ENCODE results near the gene OSBP2.

DNA sequence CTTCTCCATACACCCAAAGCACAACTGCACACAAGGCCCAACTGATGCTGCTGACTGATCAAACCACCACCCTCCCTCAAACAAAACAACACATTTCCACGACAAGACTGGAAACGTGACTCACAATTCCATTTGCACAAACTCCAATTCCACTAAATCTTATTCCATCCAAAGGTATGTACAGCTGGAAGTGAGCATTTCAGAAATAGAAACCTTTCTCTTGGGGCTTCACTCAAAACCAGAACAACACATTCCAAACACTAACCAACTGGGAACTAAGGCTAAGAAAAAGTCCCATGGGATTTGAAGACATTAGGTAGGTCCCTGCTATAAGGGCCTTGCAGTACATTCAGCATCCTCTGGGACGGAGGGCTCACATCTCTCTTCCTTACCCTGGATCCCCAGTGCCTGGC, 254.3 kb downstream of the OSBP2 start:
- TF ChIP-seq, protein P1, sequence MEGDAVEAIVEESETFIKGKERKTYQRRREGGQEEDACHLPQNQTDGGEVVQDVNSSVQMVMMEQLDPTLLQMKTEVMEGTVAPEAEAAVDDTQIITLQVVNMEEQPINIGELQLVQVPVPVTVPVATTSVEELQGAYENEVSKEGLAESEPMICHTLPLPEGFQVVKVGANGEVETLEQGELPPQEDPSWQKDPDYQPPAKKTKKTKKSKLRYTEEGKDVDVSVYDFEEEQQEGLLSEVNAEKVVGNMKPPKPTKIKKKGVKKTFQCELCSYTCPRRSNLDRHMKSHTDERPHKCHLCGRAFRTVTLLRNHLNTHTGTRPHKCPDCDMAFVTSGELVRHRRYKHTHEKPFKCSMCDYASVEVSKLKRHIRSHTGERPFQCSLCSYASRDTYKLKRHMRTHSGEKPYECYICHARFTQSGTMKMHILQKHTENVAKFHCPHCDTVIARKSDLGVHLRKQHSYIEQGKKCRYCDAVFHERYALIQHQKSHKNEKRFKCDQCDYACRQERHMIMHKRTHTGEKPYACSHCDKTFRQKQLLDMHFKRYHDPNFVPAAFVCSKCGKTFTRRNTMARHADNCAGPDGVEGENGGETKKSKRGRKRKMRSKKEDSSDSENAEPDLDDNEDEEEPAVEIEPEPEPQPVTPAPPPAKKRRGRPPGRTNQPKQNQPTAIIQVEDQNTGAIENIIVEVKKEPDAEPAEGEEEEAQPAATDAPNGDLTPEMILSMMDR (IDR thresholded peaks at IDR 0.05), result no peak
- no peak for TF ChIP-seq ZFX (IDR thresholded peaks at IDR 0.05; ENCODE audit: borderline replicate concordance)

Measured in 22Rv1 (cell line).